Left lung (tissue), 10 donors: ENCODE data around the gene DDX41. TPM values are rescaled to one million over a fixed set of nuclear protein-coding genes. Genes with fewer than 3 reads are reported as not detected.

Experiments used
- ATAC-seq: fragments of 200-7000 bp; cut with Tn5 transposase; one replicate; pipeline ENCODE4 v1.9.1; 2020; ENCODE audit warnings: moderate library complexity
- DNase-seq, 4 donors: peaks; one replicate each; pipeline ENCODE4 v3.0.0-alpha.2; 2013 to 2020
- H3K27ac ChIP-seq, 2 donors: fragments of 200-600 bp; sonication (generic) in 1 of 2; one replicate each; pipeline versions ENCODE4 v1.5.0 to v1.8.0; 2020 to 2021
- H3K27me3 ChIP-seq, 2 donors: fragments of 200-600 bp; sonication (generic) in 1 of 2; one replicate each; pipeline versions ENCODE4 v1.5.0 to v1.8.0; 2020 to 2021
- H3K36me3 ChIP-seq, 2 donors: fragments of 200-600 bp; sonication (generic) in 1 of 2; one replicate each; pipeline versions ENCODE4 v1.5.0 to v1.8.0; 2020 to 2021
- H3K4me1 ChIP-seq, 2 donors: fragments of 200-600 bp; one replicate each; pipeline ENCODE4 v1.8.0; 2021
- H3K4me3 ChIP-seq, 2 donors: fragments of 200-600 bp; sonication (generic) in 1 of 2; one replicate each; pipeline versions ENCODE4 v1.5.0 to v1.8.0; 2020 to 2021; ENCODE audit warnings: mild to moderate bottlenecking in 1 of 2
- H3K9me3 ChIP-seq, 2 donors: fragments of 200-600 bp; sonication (generic) in 1 of 2; one replicate each; pipeline versions ENCODE4 v1.5.0 to v1.8.0; 2020 to 2021
- intact Hi-C, 2 donors: fragments of 100-400 bp; cut with DNase I; formaldehyde crosslinking; loops; one replicate each; pipeline versions ENCODE4 v1.11.2 to v1.14.2; 2022
- polyA plus RNA-seq, 6 donors: library from polyadenylated mRNA; unstranded; fragments of 120-200 nt; gene quantifications; one replicate each; pipeline ENCODE4 v1.2.1, GENCODE V29; 2013; ENCODE audit not compliant: insufficient read length in 6 of 6
- total RNA-seq, 2 donors: library from RNA; stranded (reverse); fragmentation: NEBNext Ultra II Directional; extraction: Animal tissue kit (Norgen Biotek cat#: 25700); gene quantifications; one replicate each; pipeline ENCODE4 v1.2.1, GENCODE V29; 2021
- TF ChIP-seq, protein P1 (sequence below), 2 donors: fragments of 200-600 bp; sonication (generic) in 1 of 2; IDR thresholded peaks; one replicate each; pipeline versions ENCODE4 v1.5.0 to v1.8.0; 2021; ENCODE audit warnings: antibody characterized with exemption in 2 of 2
- donor health status: DM: no; HTN: yes; CAD: no.
- donor health status: DM: no; HTN: no; CAD: no.

Gene DDX41
- total and polyA plus RNA-seq, 8 donors: 65.9 to 90.2 (median 81.9) TPM

DNA sequence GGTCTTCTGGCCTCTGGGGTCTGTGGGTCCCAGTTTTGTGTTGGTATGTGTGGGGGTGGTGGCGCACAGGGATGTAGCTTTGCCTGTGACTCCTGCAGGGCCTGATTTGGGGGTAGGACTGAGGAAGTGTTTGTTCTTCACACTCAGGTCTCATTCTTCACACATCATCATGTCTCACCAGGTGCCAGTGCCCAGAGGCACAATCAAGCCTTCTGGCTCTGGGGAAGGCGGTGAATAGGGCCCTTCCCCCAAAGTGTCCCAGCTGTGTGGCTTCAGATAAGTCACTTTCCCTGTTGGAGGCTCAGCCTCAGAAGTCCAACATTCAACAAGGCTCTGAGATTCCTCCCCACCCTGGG lies 48.5 kb downstream of the DDX41 start:
- Histone ChIP-seq H3K27me3 (peaks cover 0 to 17% of the 10 kb centered on the region in 2 donors), H3K36me3 (peaks cover 0 to 27% of the 10 kb centered on the region in 2 donors), H3K4me3 (no peak overlapping the region), H3K4me1 (peaks cover 11 to 18% of the 10 kb centered on the region in 2 donors), H3K9me3 (no peaks in the 10 kb centered on the region), H3K27ac (no peak overlapping the region)
- TF ChIP-seq, protein P1, sequence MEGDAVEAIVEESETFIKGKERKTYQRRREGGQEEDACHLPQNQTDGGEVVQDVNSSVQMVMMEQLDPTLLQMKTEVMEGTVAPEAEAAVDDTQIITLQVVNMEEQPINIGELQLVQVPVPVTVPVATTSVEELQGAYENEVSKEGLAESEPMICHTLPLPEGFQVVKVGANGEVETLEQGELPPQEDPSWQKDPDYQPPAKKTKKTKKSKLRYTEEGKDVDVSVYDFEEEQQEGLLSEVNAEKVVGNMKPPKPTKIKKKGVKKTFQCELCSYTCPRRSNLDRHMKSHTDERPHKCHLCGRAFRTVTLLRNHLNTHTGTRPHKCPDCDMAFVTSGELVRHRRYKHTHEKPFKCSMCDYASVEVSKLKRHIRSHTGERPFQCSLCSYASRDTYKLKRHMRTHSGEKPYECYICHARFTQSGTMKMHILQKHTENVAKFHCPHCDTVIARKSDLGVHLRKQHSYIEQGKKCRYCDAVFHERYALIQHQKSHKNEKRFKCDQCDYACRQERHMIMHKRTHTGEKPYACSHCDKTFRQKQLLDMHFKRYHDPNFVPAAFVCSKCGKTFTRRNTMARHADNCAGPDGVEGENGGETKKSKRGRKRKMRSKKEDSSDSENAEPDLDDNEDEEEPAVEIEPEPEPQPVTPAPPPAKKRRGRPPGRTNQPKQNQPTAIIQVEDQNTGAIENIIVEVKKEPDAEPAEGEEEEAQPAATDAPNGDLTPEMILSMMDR (IDR thresholded peaks at IDR 0.05): no peak
- intact Hi-C loops: no loop called here
- ATAC-seq (no peak), DNase-seq (no peak)

DNA sequence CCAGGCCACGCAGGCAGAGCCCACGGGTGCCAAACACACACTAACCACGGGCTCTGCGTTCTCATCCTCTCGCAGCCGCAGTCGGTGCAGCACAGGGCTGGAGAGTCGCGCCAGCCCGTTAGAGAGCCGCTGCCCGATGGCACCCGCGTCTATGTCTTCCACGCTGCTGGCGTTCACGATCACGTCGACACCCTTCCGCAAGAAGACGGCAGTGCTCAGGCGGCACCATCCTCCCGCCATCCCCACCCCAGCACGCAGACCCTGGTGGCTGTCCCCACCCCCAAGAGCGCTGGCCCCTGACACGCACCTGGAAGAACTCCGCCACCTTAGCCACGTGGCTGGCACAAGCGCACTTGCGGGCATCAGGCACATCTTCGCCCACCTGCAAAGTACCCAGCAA lies 49.3 kb downstream of the DDX41 start:
- DNase-seq: peak in 1 of 4 donors; percentile 66
- TF ChIP-seq, protein P1 (IDR thresholded peaks at IDR 0.05): no peak
- H3K9me3 ChIP-seq: no peaks in the 10 kb centered on the region
- peaks cover 0 to 27% of the 10 kb centered on the region in 2 donors for H3K36me3 ChIP-seq
- H3K4me1 ChIP-seq: peaks cover 9 to 23% of the 10 kb centered on the region in 2 donors
- H3K27ac ChIP-seq: no peak overlapping the region
- no peak overlapping the region for H3K4me3 ChIP-seq
- no peak for ATAC-seq
- H3K27me3 ChIP-seq: peaks cover 0 to 8% of the 10 kb centered on the region in 2 donors
- intact Hi-C loops: no loop called here

DNA sequence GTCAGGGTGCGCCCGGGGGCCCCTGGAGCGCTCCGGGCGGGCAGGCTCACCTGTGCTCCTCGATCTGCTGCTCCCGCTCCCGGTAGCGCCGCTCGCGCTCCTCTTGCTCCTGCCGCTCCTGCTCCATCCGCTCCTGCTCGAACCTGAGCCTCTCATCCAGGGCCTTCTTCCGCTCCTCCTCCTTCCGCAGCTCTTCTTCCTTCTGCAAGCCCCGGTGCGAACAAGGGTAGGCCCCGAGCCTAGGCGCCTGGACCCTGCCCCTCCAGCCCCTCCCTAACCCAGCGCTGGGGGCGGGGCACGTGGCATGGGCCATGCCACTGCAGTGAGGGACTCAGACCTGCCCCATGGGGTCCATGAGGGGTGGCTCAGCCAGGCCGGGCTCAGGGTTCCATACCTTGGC lies 49.9 kb downstream of the DDX41 start:
- TF ChIP-seq, protein P1 (IDR thresholded peaks at IDR 0.05): no peak
- Histone ChIP-seq H3K9me3 (no peaks in the 10 kb centered on the region), H3K27me3 (peaks cover 0 to 2% of the 10 kb centered on the region in 2 donors), H3K4me3 (no peak overlapping the region), H3K36me3 (peaks cover 0 to 27% of the 10 kb centered on the region in 2 donors), H3K27ac (no peak overlapping the region), H3K4me1 (peaks cover 3 to 23% of the 10 kb centered on the region in 2 donors)
- ATAC-seq (no peak), DNase-seq (no peak)
- intact Hi-C loops: no loop called here

DNA sequence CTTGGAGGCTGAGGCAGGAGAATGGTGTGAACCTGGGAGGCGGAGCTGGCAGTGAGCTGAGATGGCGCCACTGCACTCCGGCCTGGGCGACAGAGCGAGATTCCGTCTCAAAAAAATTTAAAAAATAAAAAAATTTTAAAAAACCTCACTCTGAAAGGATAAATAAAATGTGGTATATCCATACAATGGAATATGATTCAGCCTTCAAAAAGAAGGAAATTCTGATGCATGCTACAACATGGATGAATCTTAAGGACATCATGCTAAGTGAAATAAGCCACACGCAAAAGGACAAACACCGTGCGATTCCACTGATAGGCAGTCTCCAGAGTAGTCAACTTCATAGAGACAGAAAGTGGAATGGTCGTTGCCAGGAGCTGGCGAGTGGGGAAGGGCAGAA lies 51.7 kb downstream of the DDX41 start:
- DNase-seq: no peak
- Histone ChIP-seq H3K4me3 (no peak overlapping the region), H3K27me3 (no peaks in the 10 kb centered on the region), H3K36me3 (peaks cover 0 to 31% of the 10 kb centered on the region in 2 donors), H3K27ac (no peak overlapping the region), H3K9me3 (no peaks in the 10 kb centered on the region), H3K4me1 (peaks cover 0 to 21% of the 10 kb centered on the region in 2 donors)
- intact Hi-C loops: no loop called here
- ATAC-seq: no peak
- TF ChIP-seq, protein P1 (IDR thresholded peaks at IDR 0.05): no peak

DNA sequence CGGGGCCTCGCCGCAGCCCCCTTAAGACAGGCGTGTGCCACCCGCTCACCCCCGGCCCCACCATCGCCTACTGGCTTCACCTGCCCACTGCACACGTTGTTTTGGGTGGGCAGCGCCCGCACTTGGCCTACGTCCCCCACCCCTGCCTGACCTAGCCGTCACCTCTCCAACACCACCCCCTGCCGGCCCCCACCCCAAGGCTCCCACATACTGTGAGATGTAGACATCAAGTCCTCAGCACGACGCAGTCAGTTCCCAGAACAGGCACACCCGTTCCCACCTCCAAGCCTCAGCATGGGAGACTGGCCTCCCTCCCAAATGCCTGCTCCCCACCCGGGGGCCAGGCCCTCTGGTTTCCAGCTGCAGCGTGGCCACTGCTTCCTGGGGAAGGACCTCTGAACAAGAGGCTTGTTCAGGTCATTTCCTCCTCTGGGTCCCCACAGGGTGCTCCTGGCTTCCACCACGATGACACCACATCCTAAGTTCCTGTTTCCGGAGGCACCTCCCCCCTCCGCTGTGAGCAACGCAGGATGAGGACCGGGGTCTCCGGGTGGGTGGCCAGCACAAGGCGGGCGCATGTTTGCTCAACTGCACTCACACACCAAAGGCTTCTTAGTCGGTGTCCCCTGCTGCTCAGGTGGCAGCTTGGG lies 54.6 kb downstream of the DDX41 start:
- TF ChIP-seq, protein P1 (IDR thresholded peaks at IDR 0.05): no peak
- H3K36me3 ChIP-seq: peaks cover 0 to 46% of the 10 kb centered on the region in 2 donors
- H3K9me3 ChIP-seq: no peaks in the 10 kb centered on the region
- H3K4me1 ChIP-seq: peaks cover 0 to 26% of the 10 kb centered on the region in 2 donors
- intact Hi-C loops: no loop called here
- DNase-seq: no peak
- no peak overlapping the region for H3K4me3 ChIP-seq
- peak; percentile 9 for ATAC-seq
- H3K27ac ChIP-seq: peak overlapping the region in 1 of 2 donors; percentile 68
- no peaks in the 10 kb centered on the region for H3K27me3 ChIP-seq

Other genes starting within 250 kb of the DDX41 start
- gene RAB24, start 213.2 kb downstream of the DDX41 start, total RNA-seq: 10 to 100 TPM; 30.3 to 36.2 TPM
- 10 to 100 TPM; 24.2 to 39.7 (median 28.4) TPM for gene RAB24, start 213.2 kb downstream of the DDX41 start, polyA plus RNA-seq
- 100 to 1,000 TPM in 1 of 2 donors, 10 to 100 TPM in 1; 87.8 to 154 TPM for gene PRELID1, start 213.2 kb downstream of the DDX41 start, total RNA-seq
- 100 to 1,000 TPM in 1 of 6 donors, 10 to 100 TPM in 5; 72.3 to 103 (median 84.8) TPM for gene PRELID1, start 213.2 kb downstream of the DDX41 start, polyA plus RNA-seq
- 10 to 100 TPM; 10.8 to 12.4 TPM for gene MXD3, start 205.1 kb downstream of the DDX41 start, total RNA-seq
- 10 to 100 TPM; 17.0 to 36.5 (median 24.4) TPM for gene MXD3, start 205.1 kb downstream of the DDX41 start, polyA plus RNA-seq
- gene LMAN2, start 165.3 kb downstream of the DDX41 start, total RNA-seq: 100 to 1,000 TPM; 133 to 155 TPM
- gene LMAN2, start 165.3 kb downstream of the DDX41 start, polyA plus RNA-seq: 100 to 1,000 TPM; 101 to 118 (median 106) TPM
- 10 to 100 TPM; 14.2 to 28.2 TPM for gene RGS14, start 159.0 kb downstream of the DDX41 start, total RNA-seq
- 1 to 10 TPM; 4.0 to 8.5 (median 6.4) TPM for gene RGS14, start 159.0 kb downstream of the DDX41 start, polyA plus RNA-seq
- gene SLC34A1, start 132.5 kb downstream of the DDX41 start, total RNA-seq: not detected
- 1 to 10 TPM in 1 of 6 donors, under 1 TPM in 4, not detected in 1; 0.18 to 1.7 (median 0.36) TPM for gene SLC34A1, start 132.5 kb downstream of the DDX41 start, polyA plus RNA-seq
- not detected for gene PFN3, start 116.3 kb downstream of the DDX41 start, total RNA-seq
- gene PFN3, start 116.3 kb downstream of the DDX41 start, polyA plus RNA-seq: not detected
- gene F12, start 107.4 kb downstream of the DDX41 start, total RNA-seq: 1 to 10 TPM in 1 of 2 donors, under 1 TPM in 1; 0.63 to 1.1 TPM
- gene F12, start 107.4 kb downstream of the DDX41 start, polyA plus RNA-seq: under 1 TPM in 5 of 6 donors, not detected in 1; 0.20 to 0.37 (median 0.31) TPM
- 10 to 100 TPM; 32.3 to 57.1 TPM for gene GRK6, start 90.3 kb downstream of the DDX41 start, total RNA-seq
- 10 to 100 TPM; 15.7 to 26.0 (median 23.6) TPM for gene GRK6, start 90.3 kb downstream of the DDX41 start, polyA plus RNA-seq
- gene PRR7, start 70.1 kb downstream of the DDX41 start, total RNA-seq: 1 to 10 TPM; 2.7 to 4.1 TPM
- 1 to 10 TPM in 2 of 6 donors, under 1 TPM in 4; 0.30 to 1.5 (median 0.76) TPM for gene PRR7, start 70.1 kb downstream of the DDX41 start, polyA plus RNA-seq
- 10 to 100 TPM; 43.2 to 83.1 TPM for gene DBN1, start 43.3 kb downstream of the DDX41 start, total RNA-seq
- gene DBN1, start 43.3 kb downstream of the DDX41 start, polyA plus RNA-seq: 100 to 1,000 TPM; 134 to 207 (median 165) TPM
- 100 to 1,000 TPM; 107 to 141 TPM for gene PDLIM7, start 19.4 kb downstream of the DDX41 start, total RNA-seq
- 100 to 1,000 TPM in 1 of 6 donors, 10 to 100 TPM in 5; 60.9 to 115 (median 82.3) TPM for gene PDLIM7, start 19.4 kb downstream of the DDX41 start, polyA plus RNA-seq
- gene DOK3, start 7.1 kb downstream of the DDX41 start, total RNA-seq: 10 to 100 TPM; 18.2 to 90.5 TPM
- gene DOK3, start 7.1 kb downstream of the DDX41 start, polyA plus RNA-seq: 1 to 10 TPM; 5.8 to 7.4 (median 6.7) TPM
- gene FAM193B, start 37.6 kb upstream of the DDX41 start, total RNA-seq: 10 to 100 TPM; 64.3 to 73.9 TPM
- 100 to 1,000 TPM in 3 of 6 donors, 10 to 100 TPM in 3; 82.5 to 112 (median 101) TPM for gene FAM193B, start 37.6 kb upstream of the DDX41 start, polyA plus RNA-seq
- 100 to 1,000 TPM; 200 to 221 TPM for gene TMED9, start 75.2 kb upstream of the DDX41 start, total RNA-seq
- gene TMED9, start 75.2 kb upstream of the DDX41 start, polyA plus RNA-seq: 100 to 1,000 TPM; 120 to 149 (median 134) TPM
- gene B4GALT7, start 83.2 kb upstream of the DDX41 start, total RNA-seq: 10 to 100 TPM; 23.8 to 26.6 TPM
- gene B4GALT7, start 83.2 kb upstream of the DDX41 start, polyA plus RNA-seq: 10 to 100 TPM; 19.8 to 27.4 (median 22.0) TPM